Forelimb muscle (tissue), 1 donor: Measurements from ENCODE around the gene CORO2A. TPM values are rescaled to one million over a fixed set of nuclear protein-coding genes. Genes with fewer than 3 reads are reported as not detected.

Source experiments
- DNase-seq: peaks from one replicate; pipeline ENCODE4 v3.0.0-alpha.2; 2013; ENCODE audit warnings: low read depth
- polyA plus RNA-seq: library from polyadenylated mRNA; unstranded; fragments of 120-200 nt; gene quantifications from one replicate; pipeline ENCODE4 v1.2.1, GENCODE V29; 2013; ENCODE audit not compliant: insufficient read length

The CORO2A gene
- polyA plus RNA-seq, 1 donor, result 0.32 TPM

GRCh38 chr9:98171176-98171925 lies 21.1 kb downstream of the CORO2A start:
- DNase-seq, result no peak

GRCh38 chr9:98168941-98169488 lies 23.4 kb downstream of the CORO2A start:
- no peak for DNase-seq

GRCh38 chr9:98168153-98168780 lies 24.2 kb downstream of the CORO2A start:
- DNase-seq, result no peak

DNA sequence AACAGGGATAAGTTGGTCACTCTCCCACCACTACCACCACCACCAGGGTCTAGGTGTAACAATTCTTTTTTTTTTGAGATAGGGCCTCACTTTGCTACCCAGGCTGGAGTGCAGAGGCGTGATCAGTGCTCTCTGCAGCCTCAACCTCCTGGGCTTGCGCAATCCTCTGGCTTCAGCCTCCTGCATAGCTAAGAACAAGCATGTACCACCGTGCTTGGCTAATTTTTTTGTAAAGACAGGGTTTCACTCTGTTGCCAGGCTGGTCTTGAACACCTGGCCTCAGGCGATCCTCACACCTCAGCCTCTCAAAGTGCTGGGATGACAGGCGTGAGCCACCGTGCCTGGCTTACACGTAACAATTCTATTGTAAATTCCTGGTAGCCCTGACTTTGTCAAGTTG lies 27.5 kb downstream of the CORO2A start:
- DNase-seq, result no peak

DNA sequence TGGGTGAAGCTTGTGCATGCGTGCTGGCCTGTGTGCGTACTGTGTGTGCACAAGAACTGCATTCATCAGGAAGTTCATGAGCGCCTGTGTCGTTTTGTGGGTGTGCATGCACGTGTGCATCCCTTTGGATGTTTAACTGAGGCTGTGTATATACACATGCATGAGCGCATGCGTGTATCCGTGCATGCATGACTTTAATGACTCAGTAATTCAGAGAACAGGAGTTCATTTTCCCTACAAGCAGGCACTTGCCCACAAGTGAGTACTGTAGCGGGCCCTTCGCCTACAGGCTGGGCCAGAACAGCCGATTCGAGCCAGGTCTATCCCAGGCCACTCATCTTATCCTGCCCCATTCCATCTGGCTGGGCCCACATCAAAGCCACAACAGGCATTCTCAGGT lies 29.8 kb downstream of the CORO2A start:
- DNase-seq, result no peak

DNA sequence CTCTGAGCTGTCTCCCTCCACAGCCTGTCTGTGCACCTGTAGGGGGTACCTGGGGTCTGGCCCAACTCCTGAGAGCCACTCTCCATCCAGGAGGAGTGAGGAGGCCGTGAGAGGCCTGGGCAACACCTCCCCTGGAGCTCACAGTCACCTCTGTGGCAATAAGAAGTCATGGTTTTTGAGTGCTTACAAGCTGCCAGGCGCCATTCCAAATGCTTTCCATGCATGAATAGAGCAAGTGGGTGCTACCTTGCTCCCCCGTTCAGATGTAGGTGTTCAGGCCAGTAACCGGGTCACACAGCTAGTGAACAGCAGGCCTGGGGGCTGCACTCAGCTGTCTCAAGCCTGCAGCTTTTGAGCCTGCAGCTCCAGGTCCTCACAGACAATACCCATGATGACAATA lies 30.6 kb downstream of the CORO2A start:
- no peak for DNase-seq

- DNase-seq, result no peak
These were observed 32.6 kb downstream of the CORO2A start for GRCh38 chr9:98159790-98160189.

GRCh38 chr9:98159301-98159700 lies 33.1 kb downstream of the CORO2A start:
- DNase-seq, result no peak

- DNase-seq, result no peak
These were observed 34.2 kb downstream of the CORO2A start for GRCh38 chr9:98158071-98158831.

- DNase-seq, result no peak
These were observed 35.1 kb downstream of the CORO2A start for GRCh38 chr9:98157372-98157771.

GRCh38 chr9:98154678-98155077 lies 37.8 kb downstream of the CORO2A start:
- DNase-seq, result no peak

- DNase-seq, result no peak
These were observed 39.9 kb downstream of the CORO2A start for GRCh38 chr9:98152526-98152925.

DNA sequence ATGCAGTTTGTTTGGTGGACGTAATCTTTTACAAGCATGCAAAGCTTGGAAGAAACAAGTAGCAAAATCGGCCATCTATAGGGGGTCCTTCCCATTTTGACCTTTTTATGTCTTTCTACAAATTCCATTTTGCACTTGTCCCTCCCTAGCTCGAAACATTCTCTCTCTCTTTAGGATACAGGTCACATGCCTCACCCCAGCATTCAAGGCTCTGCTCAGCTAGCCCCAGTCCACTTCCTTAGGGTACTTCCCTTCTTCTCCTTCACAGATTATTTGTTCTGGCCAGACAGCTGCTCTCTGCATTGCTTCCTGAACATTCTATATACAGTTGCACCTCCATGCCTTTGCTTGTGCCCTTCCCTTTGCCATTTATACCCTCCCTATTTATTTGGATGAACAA lies 41.7 kb downstream of the CORO2A start:
- no peak for DNase-seq

DNA sequence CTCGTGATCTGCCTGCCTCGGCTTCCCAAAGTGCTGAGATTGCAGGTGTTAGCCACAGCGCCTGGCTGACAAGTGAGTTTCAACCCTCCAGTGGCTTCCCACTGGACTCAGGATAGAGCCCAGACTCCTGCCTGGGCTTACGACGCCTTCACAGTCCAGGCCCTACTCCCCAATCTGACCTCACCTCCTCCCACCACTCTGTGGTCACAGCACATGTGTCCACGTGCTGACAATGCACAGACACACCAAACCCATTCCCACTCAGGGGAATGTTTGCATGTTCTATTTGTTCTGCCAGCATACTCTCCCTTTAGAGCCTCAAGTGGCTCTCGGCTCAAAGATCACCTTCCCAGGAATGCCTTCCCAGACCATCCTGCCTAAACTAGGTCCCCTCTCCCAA lies 42.3 kb downstream of the CORO2A start:
- no peak for DNase-seq

- DNase-seq, result no peak
These were observed 43.0 kb downstream of the CORO2A start for GRCh38 chr9:98149422-98149821.

- DNase-seq, result no peak
These were observed 44.0 kb downstream of the CORO2A start for GRCh38 chr9:98148486-98148885.

DNA sequence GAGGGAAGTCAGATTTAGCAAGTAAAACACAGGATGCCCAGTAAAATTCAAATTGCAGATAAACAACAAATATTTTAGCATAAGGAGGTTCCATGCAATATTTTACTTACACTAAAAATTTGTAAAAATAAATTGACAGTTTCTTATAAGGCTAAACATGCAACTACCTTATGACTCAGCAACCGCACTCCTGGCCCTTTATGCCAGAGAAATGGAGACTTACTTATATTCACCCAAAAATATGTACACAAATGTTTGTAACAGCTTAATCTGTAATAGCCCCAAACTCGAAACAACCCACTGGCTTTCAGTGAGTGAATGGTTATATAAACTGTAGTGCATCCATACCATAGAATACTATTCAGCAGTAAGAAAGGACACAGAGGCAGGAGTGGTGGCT lies 44.9 kb downstream of the CORO2A start:
- DNase-seq, result no peak

- DNase-seq, result no peak
These were observed 46.1 kb downstream of the CORO2A start for GRCh38 chr9:98146101-98146991.

- DNase-seq, result no peak
These were observed 47.8 kb downstream of the CORO2A start for GRCh38 chr9:98144631-98145030.

DNA sequence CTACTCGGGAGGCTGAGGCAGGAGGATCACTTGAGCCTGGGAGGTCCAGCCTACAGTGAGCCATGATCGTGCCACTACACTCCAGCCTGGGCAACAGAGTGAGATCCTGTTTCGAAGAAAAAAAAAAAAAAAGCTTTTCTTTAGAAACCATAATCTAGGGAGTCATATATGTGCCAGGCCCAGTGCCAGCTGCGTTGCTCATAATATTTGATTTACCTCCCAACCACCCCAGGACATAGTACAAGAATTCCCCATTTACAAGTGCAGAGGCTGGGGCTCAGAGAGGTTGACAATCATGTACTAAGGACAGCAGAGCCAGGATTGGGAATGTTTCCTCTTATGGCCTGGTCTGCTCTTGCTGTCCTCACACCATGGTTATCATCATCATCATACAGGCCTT lies 48.4 kb downstream of the CORO2A start:
- no peak for DNase-seq

DNA sequence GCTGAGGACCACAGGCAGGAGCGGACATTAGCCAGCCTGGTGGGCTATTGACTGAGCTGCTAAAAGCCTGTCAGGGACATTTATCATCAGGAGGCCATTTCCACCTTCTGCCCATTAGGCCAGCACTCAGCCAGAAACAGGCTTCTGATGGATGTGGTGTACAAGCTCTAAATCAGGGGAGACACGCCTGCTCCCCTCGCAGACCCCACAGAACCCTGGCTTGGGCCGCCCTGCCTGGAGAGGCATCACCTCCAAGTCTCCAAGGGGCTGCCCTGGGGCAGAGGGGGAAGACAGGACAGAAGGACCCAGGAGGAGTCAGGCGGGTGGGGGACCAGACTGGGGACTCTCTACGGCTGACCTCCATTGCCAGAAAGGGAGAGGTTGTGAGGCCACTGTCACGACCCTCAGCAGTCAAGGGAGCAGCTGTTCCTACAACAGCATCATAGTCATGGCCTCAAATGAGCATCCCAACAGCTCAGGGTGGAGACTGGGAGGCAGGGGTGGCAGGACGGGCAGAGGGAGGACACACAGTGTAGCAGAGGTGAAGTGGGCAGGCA lies 49.4 kb downstream of the CORO2A start:
- no peak for DNase-seq
